GM21528 (cell line): ENCODE measurements around the gene PDZD2.
"Not testable (repeated sequence)": the region's sequence is repeated elsewhere in the genome, so short reads cannot be mapped to it uniquely, and the experiment has no call there.

Experiments used
- ATAC-seq: cut with Tn5 transposase; IDR thresholded peaks from one replicate; pipeline ENCODE4 v1.9.1; 2021; ENCODE audit warnings: mild to moderate bottlenecking, moderate library complexity; ENCODE audit not compliant: unreplicated experiment, low FRiP score

The PDZD2 gene

DNA sequence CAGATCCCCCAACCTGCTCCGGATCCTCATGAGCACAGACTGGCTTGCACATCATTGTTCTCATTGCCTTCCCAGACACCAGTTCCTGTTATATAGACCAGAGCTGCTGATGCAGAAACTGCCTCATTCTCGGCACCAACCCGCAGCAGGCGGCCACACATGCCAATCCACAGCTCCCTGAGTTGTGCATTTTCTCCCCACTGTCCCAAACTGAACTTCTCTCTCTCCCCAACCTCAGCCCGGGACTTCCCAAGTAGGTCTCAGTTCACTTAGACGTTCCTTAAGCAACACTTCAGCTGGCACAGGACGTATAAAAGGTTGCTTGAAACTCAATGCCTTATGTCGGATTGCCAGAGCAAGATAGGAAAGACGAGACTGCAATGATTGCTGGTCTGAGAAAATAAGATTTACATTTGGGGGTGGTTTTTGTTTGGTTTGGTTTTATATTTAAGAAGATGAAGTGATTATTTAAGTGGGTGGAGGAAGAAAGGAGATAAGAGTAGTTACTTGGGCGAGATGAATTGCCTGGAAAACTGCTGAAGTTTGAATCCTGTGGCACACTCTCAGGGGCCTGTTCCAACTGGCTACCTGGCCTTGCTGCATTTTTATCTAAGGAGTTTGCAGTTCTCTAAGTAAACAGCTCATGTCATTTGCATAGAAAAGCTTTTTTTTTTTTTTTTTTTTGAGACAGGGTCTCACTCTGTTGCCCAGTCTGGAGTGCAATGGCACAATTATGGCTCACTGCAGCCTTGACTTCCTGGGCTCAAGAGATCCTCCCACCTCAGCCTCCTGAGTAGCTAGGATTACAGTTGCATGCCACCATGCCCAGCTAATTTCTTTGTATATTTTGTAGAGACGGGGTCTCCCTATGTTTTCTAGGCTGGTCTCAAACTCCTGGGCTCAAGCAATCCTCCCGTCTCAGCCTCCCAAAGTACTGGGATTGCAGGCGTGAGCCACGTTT, 379.8 kb downstream of the PDZD2 start:
- no peak for ATAC-seq

- ATAC-seq: peak; percentile 84
Measured at GRCh38 chr5:32020271-32020670, 381.3 kb downstream of the PDZD2 start.

DNA sequence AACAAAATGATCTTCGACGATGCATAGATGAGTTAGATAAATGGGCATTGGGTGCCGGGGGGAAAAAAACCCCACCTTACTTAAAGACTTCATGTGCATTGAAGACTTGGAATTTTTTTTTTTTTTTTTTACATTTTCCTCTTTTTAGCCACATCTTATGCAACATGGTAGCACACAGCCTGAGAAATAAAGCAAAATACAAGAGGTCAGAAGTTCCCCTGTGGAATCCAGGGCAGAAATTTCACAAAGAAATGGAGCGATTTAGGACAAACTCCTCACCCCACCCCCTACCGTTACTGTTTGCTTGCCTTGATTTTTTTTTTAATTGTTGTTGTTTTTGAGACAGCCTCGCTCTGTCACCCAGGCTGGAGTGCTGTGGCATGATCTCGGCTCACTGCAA, 382.0 kb downstream of the PDZD2 start:
- ATAC-seq: no peak

DNA sequence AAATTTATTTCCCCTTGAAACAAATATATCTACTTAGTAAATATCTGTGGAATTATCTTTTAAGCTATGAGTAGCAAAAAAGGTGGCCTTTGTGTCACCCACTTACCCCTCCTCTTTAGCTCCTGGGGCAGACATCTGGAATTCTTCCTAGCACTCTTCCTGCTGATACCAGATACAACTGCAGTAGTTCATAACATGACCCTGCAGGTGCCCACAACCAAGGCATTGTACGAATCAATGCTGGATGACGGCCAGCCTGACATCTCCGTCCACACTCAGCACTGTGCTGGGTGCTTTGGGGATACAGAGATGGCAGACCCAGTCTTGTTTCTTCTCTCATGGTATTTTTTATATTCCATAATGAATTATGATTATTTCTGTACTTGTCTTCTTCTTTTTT, 382.8 kb downstream of the PDZD2 start:
- no peak for ATAC-seq

DNA sequence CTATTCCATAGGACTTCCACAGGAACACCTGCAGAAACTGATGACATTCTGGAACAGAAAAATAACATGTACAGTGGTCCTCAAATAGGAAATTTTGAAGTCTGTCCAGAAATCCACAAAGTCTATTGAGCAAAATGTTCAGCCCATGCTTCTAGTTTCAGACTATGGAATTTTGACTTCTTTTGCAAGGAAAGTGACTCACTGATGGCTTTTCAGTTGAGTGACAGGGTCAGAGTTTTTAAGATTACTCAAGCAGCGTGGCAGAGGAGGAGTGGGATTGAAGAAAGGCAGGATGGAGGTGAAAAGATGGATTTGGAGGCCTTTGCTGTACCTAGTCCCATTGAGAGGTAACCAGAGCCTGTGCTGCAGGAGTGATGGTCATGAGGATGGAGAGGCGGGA, 383.7 kb downstream of the PDZD2 start:
- ATAC-seq: no peak

GRCh38 chr5:32023816-32024215, 384.9 kb downstream of the PDZD2 start:
- no peak for ATAC-seq

DNA sequence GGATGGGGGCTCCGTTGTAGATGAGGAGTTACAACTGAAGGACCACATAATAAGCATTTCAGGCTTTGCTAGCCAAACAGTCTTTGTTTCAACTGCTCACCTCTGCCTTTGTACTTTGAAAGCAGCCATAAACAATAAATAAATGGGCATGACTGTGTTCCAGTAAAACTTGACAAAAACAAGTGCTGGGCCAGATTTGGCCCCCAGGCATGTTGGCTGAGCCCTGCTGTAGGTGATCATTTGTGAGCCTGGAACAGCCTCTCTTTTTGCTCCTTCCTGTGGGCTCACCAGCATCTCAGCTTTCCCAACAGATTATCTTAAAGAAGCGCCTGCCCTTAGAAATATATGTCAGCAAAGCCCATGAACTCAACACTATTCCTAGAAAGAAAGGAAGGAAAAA, 385.8 kb downstream of the PDZD2 start:
- ATAC-seq: no peak

- no peak for ATAC-seq
Measured at GRCh38 chr5:32027093-32027716, 388.3 kb downstream of the PDZD2 start.

GRCh38 chr5:32027717-32028458, 389.0 kb downstream of the PDZD2 start:
- no peak for ATAC-seq

GRCh38 chr5:32029261-32029660, 390.3 kb downstream of the PDZD2 start:
- no peak for ATAC-seq

DNA sequence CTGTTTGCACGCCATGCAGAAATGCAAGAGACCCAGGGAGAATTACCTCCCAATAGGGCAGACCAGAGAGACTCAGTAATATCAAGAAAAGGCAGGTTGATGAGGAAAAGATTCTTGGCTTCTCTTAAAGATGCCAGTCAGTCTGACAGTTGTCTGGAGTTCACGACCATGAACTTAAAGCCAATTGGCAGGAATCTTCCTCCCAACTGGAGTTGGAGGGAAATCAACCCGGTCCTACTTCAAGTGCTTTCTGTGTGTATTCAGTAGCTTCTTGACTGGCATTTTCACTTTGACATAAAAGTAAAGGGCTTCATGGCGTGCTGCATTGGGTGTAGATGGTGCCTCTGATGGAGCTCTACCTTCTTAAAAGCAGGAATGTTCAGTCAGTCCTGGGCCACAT, 390.9 kb downstream of the PDZD2 start:
- no peak for ATAC-seq

- no peak for ATAC-seq
Measured at GRCh38 chr5:32030222-32030621, 391.3 kb downstream of the PDZD2 start.

- no peak for ATAC-seq
Measured at GRCh38 chr5:32030686-32031085, 391.8 kb downstream of the PDZD2 start.

GRCh38 chr5:32031089-32031488, 392.2 kb downstream of the PDZD2 start:
- ATAC-seq: no peak

DNA sequence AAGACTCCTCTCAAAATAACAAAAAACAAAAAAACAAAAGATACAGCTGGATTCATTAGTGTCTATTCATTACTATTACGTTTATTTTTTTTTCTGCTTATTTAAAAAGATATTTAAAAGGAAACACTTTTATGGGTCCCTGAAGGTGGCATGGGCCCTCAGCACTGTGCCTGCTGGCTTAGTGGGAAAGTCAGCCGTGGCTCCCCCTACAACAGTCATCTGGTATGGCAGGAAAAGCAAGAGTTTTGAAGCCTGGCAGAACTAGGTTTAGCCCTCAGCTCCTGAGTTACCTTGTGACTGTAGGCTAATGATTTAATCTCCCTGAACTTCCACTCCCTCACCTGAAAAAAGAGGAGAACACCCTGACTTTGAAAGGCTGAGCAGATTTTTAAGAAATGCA, 399.6 kb downstream of the PDZD2 start:
- no peak for ATAC-seq

- not testable (repeated sequence) for ATAC-seq
Measured at GRCh38 chr5:32039133-32039532, 400.2 kb downstream of the PDZD2 start.

GRCh38 chr5:32039601-32040000, 400.7 kb downstream of the PDZD2 start:
- not testable (repeated sequence) for ATAC-seq

DNA sequence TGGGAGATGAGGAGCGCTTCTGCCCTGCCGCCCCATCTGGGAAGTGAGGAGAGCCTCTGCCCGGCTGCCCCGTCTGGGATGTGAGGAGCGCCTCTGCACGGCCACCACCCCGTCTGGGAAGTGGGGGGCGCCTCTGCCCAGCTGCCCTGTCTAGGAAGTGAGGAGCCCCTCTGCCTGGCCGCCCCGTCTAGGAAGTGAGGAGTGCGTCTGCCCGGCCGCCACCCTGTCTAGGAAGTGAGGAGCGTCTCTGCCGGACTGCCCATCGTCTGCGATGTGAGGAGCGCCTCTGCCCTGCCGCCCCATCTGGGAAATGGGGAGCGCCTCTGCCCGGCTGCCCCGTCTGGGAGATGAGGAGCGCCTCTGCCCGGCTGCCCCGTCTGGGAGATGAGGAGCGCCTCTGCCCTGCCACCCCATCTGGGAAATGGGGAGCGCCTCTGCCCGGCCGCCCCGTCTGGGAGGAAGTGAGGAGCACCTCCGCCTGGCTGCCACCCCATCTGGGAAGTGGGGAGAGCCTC, 401.3 kb downstream of the PDZD2 start:
- ATAC-seq: not testable (repeated sequence)

DNA sequence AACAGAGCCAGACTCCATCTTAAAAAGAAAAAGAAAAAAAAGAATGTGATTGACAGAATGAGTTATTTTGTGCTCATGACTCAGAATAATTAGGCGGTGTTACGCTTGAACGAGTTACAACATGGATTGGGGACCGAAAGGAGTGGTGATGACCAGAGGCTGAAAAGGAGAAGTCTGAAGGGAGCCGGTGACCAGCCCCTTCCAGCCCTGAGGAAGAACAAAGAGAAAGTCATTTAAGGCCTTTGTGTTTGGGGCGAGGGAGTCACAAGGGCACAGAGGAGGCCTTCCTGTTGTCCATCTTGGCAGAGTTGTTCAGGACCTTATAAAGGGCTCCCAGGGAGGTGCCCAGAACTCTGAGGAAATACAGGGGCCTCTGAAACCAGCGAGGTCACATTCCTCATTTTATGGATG, 403.6 kb downstream of the PDZD2 start:
- no peak for ATAC-seq

DNA sequence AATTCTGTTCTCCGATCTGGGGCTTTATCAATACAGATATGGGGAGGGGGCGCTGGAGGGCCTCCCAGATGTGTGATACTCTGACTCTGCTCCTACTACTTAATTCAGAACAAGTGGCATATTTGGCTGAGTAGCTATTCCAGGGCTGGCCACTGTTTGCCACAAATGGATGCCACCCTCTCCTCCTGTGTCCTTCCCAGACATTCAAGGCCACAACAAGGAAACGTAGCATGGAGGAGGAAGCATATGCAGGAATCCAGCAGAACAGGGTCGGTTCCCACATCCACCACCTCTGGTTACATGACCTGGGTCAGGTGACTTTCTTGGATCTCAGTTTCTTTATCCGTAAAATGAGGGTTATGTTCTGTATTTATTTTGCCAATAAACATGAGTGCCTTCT, 404.2 kb downstream of the PDZD2 start:
- no peak for ATAC-seq

DNA sequence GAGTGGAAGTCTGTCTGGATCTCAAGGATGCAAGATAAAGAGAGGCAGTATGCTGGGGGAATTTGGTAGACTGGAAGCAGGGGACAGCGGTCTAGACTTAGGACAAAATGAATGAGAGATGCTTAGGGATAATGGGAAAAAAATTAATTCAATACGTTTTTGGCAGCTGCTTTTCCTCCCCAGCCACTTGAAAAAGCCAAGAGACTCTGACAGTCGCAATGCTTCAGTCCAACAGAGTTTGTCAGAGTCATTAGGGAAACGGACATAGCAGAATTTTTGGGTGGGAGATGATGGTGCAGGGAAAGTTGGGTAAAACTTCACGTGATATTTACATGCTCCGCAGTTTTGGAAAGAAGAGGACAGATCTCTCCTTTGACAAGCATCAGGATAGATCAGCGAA, 405.5 kb downstream of the PDZD2 start:
- ATAC-seq: no peak
